AG09309 (cell line): ENCODE results near the gene SMCO3.
A peak's percentile ranks its signal among the peaks of the same experiment; 100 is the strongest.

Experiments
- DNase-seq: peaks from one replicate; pipeline ENCODE4 v3.0.0-alpha.2; 2010; ENCODE audit warnings: low read depth
- H3K4me3 ChIP-seq: 2 replicates; pipeline ENCODE4 v1.5.1; 2011; ENCODE audit warnings: mild to moderate bottlenecking, low read depth, low read length, moderate library complexity; ENCODE audit not compliant: control insufficient read depth
- TF ChIP-seq, protein P1 (sequence below): IDR thresholded peaks from 2 replicates; pipeline ENCODE4 v1.5.1; 2011; ENCODE audit warnings: mild to moderate bottlenecking, low read depth, low read length, inconsistent platforms; ENCODE audit not compliant: insufficient read depth, control insufficient read depth; ENCODE audit errors: missing control alignments

The SMCO3 gene

DNA sequence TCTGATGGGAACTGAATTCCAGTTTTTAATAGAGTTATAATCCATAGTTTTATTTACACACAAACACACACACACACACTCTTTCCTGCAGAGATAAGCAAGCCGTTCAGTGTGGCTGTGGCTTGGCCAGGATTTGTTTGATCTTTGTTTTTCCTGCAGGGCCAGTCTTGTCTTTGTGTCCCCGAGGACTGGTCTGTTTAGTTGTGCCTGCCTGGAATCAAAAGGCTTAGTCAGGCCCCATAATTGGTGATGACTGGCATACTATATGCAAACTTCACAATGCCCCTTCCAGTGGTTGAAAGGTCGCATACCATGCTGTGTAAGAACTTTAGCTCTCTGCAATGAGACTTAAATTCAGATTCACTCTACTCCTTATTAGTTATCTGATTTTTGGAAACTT, 36.7 kb downstream of the SMCO3 start:
- H3K4me3 ChIP-seq, result no peak overlapping the region
- TF ChIP-seq, protein P1, sequence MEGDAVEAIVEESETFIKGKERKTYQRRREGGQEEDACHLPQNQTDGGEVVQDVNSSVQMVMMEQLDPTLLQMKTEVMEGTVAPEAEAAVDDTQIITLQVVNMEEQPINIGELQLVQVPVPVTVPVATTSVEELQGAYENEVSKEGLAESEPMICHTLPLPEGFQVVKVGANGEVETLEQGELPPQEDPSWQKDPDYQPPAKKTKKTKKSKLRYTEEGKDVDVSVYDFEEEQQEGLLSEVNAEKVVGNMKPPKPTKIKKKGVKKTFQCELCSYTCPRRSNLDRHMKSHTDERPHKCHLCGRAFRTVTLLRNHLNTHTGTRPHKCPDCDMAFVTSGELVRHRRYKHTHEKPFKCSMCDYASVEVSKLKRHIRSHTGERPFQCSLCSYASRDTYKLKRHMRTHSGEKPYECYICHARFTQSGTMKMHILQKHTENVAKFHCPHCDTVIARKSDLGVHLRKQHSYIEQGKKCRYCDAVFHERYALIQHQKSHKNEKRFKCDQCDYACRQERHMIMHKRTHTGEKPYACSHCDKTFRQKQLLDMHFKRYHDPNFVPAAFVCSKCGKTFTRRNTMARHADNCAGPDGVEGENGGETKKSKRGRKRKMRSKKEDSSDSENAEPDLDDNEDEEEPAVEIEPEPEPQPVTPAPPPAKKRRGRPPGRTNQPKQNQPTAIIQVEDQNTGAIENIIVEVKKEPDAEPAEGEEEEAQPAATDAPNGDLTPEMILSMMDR, result no peak
- DNase-seq, result no peak

DNA sequence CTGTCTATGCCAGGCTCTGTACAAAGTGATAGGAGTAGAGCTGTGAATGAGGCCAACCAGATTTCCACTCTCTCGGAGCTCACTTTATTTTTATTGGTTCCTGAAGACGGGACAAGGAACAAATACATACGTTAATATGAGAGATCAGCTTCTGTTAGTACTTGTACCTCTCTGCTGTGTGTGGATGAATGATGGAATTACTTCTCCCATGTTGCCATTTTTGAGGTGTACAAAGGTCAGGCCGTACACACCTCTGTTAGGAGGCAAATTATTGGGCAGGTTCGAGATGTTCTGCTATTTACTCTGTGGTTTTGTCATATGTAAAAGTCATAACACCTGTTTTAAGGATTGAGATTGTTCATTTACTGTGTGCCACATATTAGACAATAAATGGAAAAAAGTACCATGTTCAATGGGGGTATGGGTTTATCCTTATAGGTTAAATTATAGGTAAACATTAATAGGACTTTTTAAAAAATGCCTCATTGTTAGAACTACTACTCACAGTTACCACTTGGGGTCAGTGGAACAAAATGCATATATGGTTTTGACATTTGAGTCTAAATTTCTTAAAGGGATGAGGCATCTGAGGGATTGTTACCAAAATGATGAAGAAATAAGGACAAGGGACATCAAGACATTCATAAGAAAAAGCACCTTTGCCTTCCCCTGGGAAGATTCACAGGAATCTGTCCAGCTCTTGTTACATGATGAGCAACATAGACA, 37.6 kb downstream of the SMCO3 start:
- no peak for DNase-seq
- peak overlapping the region; percentile 87 for H3K4me3 ChIP-seq
- TF ChIP-seq, protein P1, result no peak

DNA sequence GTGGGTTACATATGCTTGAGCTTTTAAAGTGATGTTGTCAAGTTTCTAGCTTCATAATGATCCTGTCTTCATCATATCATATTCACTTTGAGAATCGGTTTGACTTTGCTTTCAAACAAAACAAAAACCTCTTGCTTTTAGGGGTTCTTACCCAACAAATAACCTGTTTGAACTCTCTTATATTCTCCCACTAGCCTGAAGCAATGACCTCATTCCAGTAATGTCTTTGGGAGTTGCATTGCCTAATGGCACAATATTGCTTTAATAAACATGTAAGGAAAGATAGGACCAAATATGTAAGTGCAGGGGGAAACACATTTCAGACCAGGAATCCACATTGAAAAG, 38.4 kb downstream of the SMCO3 start:
- peak; percentile 25 for DNase-seq
- TF ChIP-seq, protein P1, result no peak
- peak overlapping the region; percentile 87 for H3K4me3 ChIP-seq

DNA sequence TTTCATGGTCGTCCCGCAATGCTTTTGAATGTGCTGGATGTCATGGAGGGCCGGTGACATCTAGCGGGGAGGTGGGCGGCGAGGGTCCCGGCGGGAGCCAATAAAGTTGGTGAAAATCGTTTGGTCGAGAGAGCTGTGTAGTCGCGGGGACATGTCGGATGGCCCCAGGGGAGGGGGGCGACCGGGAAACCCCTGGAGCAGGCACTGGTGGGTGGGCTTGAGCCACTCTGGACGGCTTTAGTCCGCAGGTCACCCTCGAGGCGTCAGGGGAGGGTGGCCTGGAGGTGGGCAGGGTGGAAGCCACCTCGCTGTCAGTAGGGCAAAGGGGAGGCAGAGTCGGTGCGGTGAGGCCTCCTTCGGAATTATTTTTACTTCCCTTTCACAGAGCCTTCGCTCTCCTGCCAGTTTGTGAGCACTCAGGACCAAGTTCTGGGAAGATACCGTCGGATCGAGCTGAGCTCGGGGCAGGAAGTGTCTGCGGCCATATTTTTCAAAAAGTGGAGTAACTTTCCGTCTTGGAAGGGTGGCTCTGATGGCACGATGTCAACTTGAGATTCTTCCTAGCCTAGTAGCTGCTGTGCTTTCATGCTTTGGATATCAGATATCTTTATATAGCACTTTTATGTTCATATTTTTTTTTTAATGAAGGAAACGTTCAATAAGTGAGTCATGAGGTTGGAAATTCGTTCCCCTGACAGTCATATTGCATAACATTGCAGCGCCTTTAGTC, 38.9 kb downstream of the SMCO3 start:
- DNase-seq, result peak; percentile 45
- TF ChIP-seq, protein P1, result no peak
- H3K4me3 ChIP-seq, result peak overlapping the region; percentile 87

DNA sequence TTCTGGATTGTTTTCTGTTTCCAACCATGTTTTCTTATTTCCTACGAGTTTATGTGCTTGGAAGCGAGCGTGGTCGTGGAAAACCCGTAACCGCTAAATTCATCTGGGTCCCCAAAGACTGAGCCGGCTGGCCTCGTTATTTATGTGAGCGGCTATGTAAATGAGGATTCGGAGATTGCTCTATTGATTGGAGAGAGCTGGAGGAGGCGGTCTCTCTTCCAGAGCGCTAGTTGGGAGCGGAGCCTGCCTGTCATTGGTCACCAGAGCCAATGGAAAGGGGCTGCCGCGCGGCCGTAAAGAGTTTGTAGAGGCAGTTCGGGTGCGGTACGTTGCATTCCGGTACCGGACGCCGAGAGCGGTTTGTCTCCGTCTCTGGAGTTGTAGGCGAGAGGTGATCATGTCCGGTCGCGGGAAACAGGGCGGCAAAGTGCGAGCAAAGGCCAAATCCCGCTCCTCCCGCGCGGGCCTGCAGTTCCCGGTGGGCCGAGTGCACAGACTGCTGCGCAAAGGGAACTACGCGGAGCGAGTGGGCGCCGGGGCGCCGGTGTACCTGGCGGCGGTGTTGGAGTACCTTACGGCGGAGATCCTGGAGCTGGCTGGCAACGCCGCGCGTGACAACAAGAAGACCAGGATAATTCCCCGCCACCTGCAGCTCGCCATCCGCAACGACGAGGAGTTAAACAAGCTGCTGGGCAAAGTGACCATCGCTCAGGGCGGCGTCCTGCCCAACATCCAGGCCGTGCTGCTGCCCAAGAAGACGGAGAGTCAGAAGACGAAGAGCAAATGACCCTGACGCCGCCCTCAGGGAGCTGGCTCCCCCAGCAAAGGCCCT, 39.7 kb downstream of the SMCO3 start:
- DNase-seq, result peak; percentile 86
- TF ChIP-seq, protein P1, result no peak
- H3K4me3 ChIP-seq, result peak overlapping the region; percentile 87

DNA sequence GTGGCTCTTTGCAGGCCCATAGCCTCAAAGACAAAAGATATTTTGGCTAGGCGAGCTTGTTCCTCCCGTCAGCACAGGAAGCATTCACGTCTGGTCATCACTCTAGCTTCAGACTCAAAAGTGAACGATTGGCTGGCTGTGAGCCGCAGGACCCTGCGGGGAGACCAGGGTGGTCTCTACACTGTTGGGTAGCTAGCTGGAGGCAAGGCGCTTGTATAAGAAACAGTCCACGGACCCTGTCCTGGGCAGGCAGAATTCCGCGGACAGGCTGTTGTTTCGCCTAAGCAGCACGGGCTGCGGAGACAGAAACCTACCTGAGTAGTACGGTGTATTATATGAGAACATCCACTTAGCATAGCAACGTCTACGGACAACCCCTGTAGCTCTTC, 40.3 kb downstream of the SMCO3 start:
- DNase-seq, result no peak
- peak overlapping the region; percentile 87 for H3K4me3 ChIP-seq
- TF ChIP-seq, protein P1, result no peak
